ENCODE measurements around the gene LRCH2.

DNA sequence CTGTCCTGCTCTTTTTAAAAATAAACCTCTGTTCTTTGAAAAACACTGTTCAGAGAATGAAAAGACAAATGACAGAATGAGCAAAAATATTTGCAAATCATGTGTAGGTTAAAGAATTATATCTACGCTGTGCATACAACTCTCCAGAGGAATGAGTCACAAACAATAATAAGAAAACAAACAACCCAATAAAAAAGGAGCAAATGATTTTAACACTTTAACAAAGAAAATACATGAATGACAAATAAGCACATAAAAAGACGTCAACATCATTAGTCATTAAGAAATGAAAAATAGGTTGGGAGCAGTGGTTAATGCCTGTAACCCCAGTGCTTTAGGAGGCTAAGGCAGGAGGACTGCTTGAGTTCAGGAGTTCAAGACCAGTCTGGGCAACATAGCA is 21.1 kb upstream of the LRCH2 start:
- no peak for TF ChIP-seq POLR2AphosphoS5 (IDR thresholded peaks at IDR 0.05)
- TF ChIP-seq, protein P1, sequence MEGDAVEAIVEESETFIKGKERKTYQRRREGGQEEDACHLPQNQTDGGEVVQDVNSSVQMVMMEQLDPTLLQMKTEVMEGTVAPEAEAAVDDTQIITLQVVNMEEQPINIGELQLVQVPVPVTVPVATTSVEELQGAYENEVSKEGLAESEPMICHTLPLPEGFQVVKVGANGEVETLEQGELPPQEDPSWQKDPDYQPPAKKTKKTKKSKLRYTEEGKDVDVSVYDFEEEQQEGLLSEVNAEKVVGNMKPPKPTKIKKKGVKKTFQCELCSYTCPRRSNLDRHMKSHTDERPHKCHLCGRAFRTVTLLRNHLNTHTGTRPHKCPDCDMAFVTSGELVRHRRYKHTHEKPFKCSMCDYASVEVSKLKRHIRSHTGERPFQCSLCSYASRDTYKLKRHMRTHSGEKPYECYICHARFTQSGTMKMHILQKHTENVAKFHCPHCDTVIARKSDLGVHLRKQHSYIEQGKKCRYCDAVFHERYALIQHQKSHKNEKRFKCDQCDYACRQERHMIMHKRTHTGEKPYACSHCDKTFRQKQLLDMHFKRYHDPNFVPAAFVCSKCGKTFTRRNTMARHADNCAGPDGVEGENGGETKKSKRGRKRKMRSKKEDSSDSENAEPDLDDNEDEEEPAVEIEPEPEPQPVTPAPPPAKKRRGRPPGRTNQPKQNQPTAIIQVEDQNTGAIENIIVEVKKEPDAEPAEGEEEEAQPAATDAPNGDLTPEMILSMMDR (IDR thresholded peaks at IDR 0.05), result no peak
- TF ChIP-seq POLR2A (IDR thresholded peaks at IDR 0.05; ENCODE audit: low read depth), result no peak

All from esophagus muscularis mucosa (tissue), 3 donors.